HUDEP-2 (cell line): Measurements from ENCODE around the gene ASGR1.
"Not testable (repeated sequence)": the region's sequence is repeated elsewhere in the genome, so short reads cannot be mapped to it uniquely, and the experiment has no call there.

Experiments
- DNase-seq, 76 experiments: peaks; one replicate each; lab custom pipeline; 2025; ENCODE audit not compliant: unreplicated experiment in 76 of 76; lab: John Stamatoyannopoulos, UW

Gene ASGR1

GRCh38 chr17:7169565-7169908 lies 9.6 kb downstream of the ASGR1 start:
- not testable (repeated sequence) for DNase-seq

- peak in 16 of 76 experiments; percentile 6 to 68 (median 30) for DNase-seq
Measured at GRCh38 chr17:7168841-7169564, 10.2 kb downstream of the ASGR1 start.

- no peak for DNase-seq
Measured at GRCh38 chr17:7167832-7168231, 11.3 kb downstream of the ASGR1 start.

- DNase-seq: no peak
Measured at GRCh38 chr17:7166873-7167272, 12.3 kb downstream of the ASGR1 start.

GRCh38 chr17:7159571-7159970 lies 19.6 kb downstream of the ASGR1 start:
- DNase-seq: not testable (repeated sequence)

- not testable (repeated sequence) for DNase-seq
Measured at GRCh38 chr17:7158424-7158823, 20.7 kb downstream of the ASGR1 start.

GRCh38 chr17:7156342-7156940 lies 22.7 kb downstream of the ASGR1 start:
- DNase-seq: peak in 1 of 76 experiments; percentile 39

- DNase-seq: no peak
Measured at GRCh38 chr17:7147772-7148171, 31.4 kb downstream of the ASGR1 start.

GRCh38 chr17:7146115-7146514 lies 33.1 kb downstream of the ASGR1 start:
- DNase-seq: no peak

- no peak for DNase-seq
Measured at GRCh38 chr17:7144213-7144612, 35.0 kb downstream of the ASGR1 start.

GRCh38 chr17:7141824-7142223 lies 37.3 kb downstream of the ASGR1 start:
- DNase-seq: no peak

- no peak for DNase-seq
Measured at GRCh38 chr17:7139400-7139799, 39.8 kb downstream of the ASGR1 start.

- no peak for DNase-seq
Measured at GRCh38 chr17:7138800-7139381, 40.3 kb downstream of the ASGR1 start.

- no peak for DNase-seq
Measured at GRCh38 chr17:7137171-7137943, 41.8 kb downstream of the ASGR1 start.

GRCh38 chr17:7136266-7136877 lies 42.8 kb downstream of the ASGR1 start:
- peak in 46 of 76 experiments; percentile 2 to 55 (median 29) for DNase-seq

GRCh38 chr17:7133916-7134315 lies 45.3 kb downstream of the ASGR1 start:
- DNase-seq: no peak

- peak in 13 of 76 experiments; percentile 2 to 34 (median 15) for DNase-seq
Measured at GRCh38 chr17:7133424-7133823, 45.7 kb downstream of the ASGR1 start.

GRCh38 chr17:7132511-7133094 lies 46.6 kb downstream of the ASGR1 start:
- peak in 2 of 76 experiments; percentile 2 to 5 for DNase-seq

GRCh38 chr17:7131423-7131791 lies 47.8 kb downstream of the ASGR1 start:
- DNase-seq: no peak

GRCh38 chr17:7130621-7131422 lies 48.3 kb downstream of the ASGR1 start:
- no peak for DNase-seq
